Measurements from ENCODE around the gene CHTF18. TPM values are rescaled to one million over a fixed set of nuclear protein-coding genes. Genes with fewer than 3 reads are reported as not detected.

Gene CHTF18
- total RNA-seq, 2 experiments from 2014 or later, result 125 to 146 TPM

DNA sequence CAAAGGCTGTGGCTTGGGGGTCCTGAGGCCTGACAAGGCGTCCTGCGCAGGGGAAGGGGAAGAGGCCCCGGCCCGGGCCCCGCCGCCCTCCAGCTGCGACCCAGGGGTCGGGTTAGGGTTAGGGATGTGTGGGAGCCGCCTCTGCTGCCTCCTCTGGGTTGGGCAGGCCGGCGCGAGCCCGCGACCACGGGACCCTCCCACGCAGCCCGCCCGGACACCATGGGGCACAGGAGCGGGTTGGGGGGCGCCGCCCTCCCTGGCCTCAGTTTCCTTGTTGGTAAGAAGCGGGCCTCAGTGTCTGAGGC lies 48.0 kb upstream of the CHTF18 start:
- no peak for DNase-seq (ENCODE audit: low spot score)
- Histone ChIP-seq H3K9me3 (ENCODE audit: low read length) (no peaks in the 10 kb centered on the region), H3K79me2 (ENCODE audit: insufficient read depth, low read depth, low read length) (peaks cover 34% of the 10 kb centered on the region), H3K9me2 (ENCODE audit: insufficient read depth, low read length) (no peaks in the 10 kb centered on the region), H3K36me3 (ENCODE audit: insufficient read depth, low read length) (peaks cover 24% of the 10 kb centered on the region), H2AFZ (ENCODE audit: low read length) (no peak overlapping the region; the same call in 1 of the 2 replicates), H3K4me2 (ENCODE audit: low read length) (peak overlapping the region; percentile 89), H3K4me3 (ENCODE audit: low read depth, low read length, poor library complexity, severe bottlenecking) (peak overlapping the region; percentile 91), H3K4me1 (ENCODE audit: insufficient read depth, low read length, poor library complexity, severe bottlenecking) (peaks cover 50% of the 10 kb centered on the region), H3K27ac (ENCODE audit: low read depth, low read length, poor library complexity, severe bottlenecking) (peak overlapping the region; percentile 97), H4K20me1 (ENCODE audit: insufficient read depth, low read length) (no peaks in the 10 kb centered on the region)
- ChIA-PET CTCF (ENCODE audit: unreplicated experiment) (interaction anchor here (0.7 kb wide), 1 partner anchor 20 kb away, joined by 4 read pairs; no protein-coding TSS in a partner anchor), POLR2A (interaction anchor here (0.8 to 5.2 kb wide), 2 partner anchors 20 to 28 kb away, joined by 3 to 26 read pairs; partner anchors contain the start of gene ANTKMT)
- TF ChIP-seq, protein P1, sequence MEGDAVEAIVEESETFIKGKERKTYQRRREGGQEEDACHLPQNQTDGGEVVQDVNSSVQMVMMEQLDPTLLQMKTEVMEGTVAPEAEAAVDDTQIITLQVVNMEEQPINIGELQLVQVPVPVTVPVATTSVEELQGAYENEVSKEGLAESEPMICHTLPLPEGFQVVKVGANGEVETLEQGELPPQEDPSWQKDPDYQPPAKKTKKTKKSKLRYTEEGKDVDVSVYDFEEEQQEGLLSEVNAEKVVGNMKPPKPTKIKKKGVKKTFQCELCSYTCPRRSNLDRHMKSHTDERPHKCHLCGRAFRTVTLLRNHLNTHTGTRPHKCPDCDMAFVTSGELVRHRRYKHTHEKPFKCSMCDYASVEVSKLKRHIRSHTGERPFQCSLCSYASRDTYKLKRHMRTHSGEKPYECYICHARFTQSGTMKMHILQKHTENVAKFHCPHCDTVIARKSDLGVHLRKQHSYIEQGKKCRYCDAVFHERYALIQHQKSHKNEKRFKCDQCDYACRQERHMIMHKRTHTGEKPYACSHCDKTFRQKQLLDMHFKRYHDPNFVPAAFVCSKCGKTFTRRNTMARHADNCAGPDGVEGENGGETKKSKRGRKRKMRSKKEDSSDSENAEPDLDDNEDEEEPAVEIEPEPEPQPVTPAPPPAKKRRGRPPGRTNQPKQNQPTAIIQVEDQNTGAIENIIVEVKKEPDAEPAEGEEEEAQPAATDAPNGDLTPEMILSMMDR (conservative IDR thresholded peaks at IDR 0.05; ENCODE audit: low read length), result no peak
- TF ChIP-seq EZH2phosphoT487 (IDR thresholded peaks at IDR 0.05; ENCODE audit: borderline replicate concordance, low read depth, low read length), result no peak
- intact Hi-C loops (cut with micrococcal nuclease; ENCODE audit: unreplicated experiment), result no loop called here
- no TSS peak for BruUV-seq (replicated peaks)

DNA sequence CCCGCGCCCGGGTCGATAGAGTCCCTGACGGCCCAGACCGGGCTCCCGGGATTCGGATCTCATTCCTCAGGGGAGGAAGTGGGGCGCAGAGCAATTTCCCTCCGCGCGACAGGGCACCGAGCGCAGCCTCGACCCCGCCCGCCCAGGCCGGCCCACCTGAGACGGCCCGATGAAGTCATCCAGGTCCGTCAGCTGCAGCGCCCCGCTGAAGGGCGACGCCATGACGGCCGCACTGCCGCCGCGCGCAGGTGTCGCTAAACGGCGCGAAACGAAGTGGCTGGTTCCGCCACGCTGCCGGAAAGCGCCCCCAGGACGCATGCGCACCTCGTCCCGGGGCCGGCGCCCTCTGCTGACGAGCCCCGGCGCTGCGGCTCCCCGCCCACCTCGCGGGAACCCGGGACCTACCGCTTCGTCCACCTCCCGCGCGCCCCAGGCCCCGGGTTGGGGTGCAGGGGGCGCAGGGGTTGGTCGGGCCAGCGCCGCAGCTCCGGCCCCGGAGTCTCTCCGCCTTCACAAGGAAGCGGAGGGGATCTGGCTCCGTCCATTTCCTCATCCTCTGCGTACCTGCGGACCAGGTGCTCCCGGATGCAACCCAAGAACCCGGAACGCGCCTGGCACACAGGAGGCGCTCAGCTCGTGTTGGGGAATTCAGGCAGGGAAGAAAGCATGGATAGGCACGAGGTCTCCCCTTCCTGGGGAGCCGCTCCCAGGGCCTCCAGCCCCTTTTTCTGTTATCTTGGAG lies 47.5 kb upstream of the CHTF18 start, which contains the start of gene CIAO3:
Gene CIAO3, minus strand, starts transcription at position 234 of the 742 bp plus-strand sequence. Its CDS starts 12 bp downstream, at position 222.
- no peak for TF ChIP-seq EZH2phosphoT487 (IDR thresholded peaks at IDR 0.05; ENCODE audit: borderline replicate concordance, low read depth, low read length)
- TF ChIP-seq, protein P1 (conservative IDR thresholded peaks at IDR 0.05; ENCODE audit: low read length), result peak; percentile 87
- Histone ChIP-seq H4K20me1 (ENCODE audit: insufficient read depth, low read length) (no peaks in the 10 kb centered on the region), H3K4me1 (ENCODE audit: insufficient read depth, low read length, poor library complexity, severe bottlenecking) (peaks cover 48% of the 10 kb centered on the region), H3K36me3 (ENCODE audit: insufficient read depth, low read length) (peaks cover 19% of the 10 kb centered on the region), H3K9me3 (ENCODE audit: low read length) (no peaks in the 10 kb centered on the region), H3K27ac (ENCODE audit: low read depth, low read length, poor library complexity, severe bottlenecking) (peak within 1 kb of the TSS; percentile 97), H3K4me2 (ENCODE audit: low read length) (peak within 1 kb of the TSS; percentile 89), H3K79me2 (ENCODE audit: insufficient read depth, low read depth, low read length) (peaks cover 31% of the 10 kb centered on the region), H2AFZ (ENCODE audit: low read length) (peak within 1 kb of the TSS; percentile 61; the same call in 1 of the 2 replicates), H3K4me3 (ENCODE audit: low read depth, low read length, poor library complexity, severe bottlenecking) (peak within 1 kb of the TSS; percentile 91), H3K9me2 (ENCODE audit: insufficient read depth, low read length) (no peaks in the 10 kb centered on the region)
- ChIA-PET CTCF (ENCODE audit: unreplicated experiment) (interaction anchor here (0.7 kb wide), 1 partner anchor 21 kb away, joined by 4 read pairs; no protein-coding TSS in a partner anchor), POLR2A (no interaction called here)
- BruUV-seq (replicated peaks), result TSS peak; percentile 71
- intact Hi-C loops (cut with micrococcal nuclease; ENCODE audit: unreplicated experiment), result no loop called here
- peak; percentile 96 for DNase-seq (ENCODE audit: low spot score)

Data from OCI-LY7 (cell line).